ENCODE data around the gene PACS1.
A peak's percentile ranks its signal among the peaks of the same experiment; 100 is the strongest.
"Not testable (repeated sequence)": the region's sequence is repeated elsewhere in the genome, so short reads cannot be mapped to it uniquely, and the experiment has no call there.

Gene PACS1

GRCh38 chr11:66262696-66263095, 192.6 kb downstream of the PACS1 start:
- no peak for DNase-seq

DNA sequence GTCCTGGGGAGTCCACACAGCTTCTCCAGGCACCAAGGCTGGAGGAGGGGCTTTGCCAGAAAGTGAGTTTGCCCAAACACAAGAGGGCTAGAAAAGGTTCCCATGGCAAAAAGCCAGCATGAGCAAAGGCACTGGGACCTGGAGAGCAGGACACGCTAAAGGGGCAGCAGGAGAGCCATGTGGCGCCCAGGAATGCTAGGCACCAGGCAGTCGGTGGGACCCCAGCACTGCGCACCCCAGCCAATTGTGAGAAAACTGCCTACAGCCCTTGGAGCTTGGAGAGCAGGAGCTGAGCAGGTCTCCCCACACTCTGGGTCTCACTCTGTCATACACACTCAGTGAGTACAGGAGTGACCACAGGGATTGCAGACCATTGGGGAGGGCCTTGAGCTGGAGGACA, 193.2 kb downstream of the PACS1 start:
- no peak for DNase-seq

GRCh38 chr11:66263785-66264184, 193.7 kb downstream of the PACS1 start:
- no peak for DNase-seq

DNA sequence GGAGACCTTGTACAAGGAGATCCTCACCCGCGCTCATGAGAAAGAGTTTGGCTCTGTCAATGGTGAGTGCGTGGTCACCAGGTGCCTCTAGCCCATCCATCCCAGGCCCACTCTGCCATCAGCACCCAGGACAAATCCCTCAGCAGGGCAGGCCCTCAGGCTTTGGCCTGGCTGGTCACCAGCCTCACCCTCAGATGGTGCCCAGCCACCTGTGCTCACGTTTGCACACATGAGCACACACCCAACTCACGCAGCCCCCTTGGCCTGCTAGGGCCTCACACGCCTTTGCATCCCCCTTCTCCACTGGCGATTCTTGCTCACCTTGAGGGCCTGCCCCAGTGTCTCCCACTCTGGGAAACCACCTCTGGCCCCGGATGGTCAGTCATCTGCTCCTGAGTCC, 194.3 kb downstream of the PACS1 start:
- no peak for DNase-seq

DNA sequence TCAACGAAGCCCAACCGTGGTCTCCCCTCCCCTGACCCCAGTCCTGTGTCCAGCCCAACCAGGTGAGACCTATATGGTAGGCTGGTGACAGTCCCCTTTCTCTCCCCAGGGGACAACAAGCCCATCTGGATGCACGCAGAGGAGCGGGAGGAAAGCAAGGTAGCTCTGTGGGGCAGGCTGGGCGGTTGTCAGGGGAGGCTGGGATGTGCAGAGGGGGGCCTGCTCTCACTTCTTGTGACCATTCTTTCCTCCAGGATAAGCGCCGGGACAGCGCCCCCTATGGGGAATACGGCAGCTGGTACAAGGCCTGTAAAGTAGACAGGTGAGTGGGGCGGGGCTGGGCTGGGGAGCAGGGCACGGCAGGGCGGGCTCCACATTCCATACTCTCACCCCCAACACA, 194.8 kb downstream of the PACS1 start:
- peak in 1 of 2 donors; percentile 46 for DNase-seq

DNA sequence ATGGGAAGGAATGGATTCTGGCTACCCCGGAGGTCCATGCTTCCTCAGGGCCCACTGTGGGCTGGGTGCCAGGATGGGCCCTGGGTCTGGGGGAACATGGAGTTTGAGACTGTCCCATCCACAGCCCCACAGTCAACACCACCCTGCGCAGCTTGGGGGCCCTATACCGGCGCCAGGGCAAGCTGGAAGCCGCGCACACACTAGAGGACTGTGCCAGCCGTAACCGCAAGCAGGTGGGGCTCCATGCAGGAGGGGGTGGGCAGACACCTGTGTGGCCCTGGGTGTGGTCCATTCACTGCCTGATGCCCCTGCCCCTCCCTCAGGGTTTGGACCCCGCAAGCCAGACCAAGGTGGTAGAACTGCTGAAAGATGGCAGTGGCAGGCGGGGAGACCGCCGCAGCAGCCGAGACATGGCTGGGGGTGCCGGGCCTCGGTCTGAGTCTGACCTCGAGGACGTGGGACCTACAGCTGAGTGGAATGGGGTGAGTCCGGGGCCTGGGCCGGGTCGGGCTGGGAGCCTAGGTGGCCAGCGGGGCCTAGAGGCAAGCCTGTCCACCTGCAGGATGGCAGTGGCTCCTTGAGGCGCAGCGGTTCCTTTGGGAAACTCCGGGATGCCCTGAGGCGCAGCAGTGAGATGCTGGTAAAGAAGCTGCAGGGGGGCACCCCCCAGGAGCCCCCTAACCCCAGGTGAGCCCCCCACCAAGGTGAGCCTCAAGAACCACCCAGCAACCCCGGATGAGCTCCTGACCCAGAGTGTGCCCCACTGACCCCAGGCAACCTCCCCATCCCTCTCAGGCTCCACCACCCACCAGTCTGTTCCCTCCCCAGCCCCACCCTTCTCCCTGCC, 195.7 kb downstream of the PACS1 start:
- DNase-seq: no peak

- no peak for DNase-seq
These were observed 196.4 kb downstream of the PACS1 start for GRCh38 chr11:66266378-66267038.

- no peak for DNase-seq
These were observed 196.9 kb downstream of the PACS1 start for GRCh38 chr11:66267039-66267378.

- peak; percentile 87 to 89 for DNase-seq
These were observed 197.5 kb downstream of the PACS1 start for GRCh38 chr11:66267379-66268243.

DNA sequence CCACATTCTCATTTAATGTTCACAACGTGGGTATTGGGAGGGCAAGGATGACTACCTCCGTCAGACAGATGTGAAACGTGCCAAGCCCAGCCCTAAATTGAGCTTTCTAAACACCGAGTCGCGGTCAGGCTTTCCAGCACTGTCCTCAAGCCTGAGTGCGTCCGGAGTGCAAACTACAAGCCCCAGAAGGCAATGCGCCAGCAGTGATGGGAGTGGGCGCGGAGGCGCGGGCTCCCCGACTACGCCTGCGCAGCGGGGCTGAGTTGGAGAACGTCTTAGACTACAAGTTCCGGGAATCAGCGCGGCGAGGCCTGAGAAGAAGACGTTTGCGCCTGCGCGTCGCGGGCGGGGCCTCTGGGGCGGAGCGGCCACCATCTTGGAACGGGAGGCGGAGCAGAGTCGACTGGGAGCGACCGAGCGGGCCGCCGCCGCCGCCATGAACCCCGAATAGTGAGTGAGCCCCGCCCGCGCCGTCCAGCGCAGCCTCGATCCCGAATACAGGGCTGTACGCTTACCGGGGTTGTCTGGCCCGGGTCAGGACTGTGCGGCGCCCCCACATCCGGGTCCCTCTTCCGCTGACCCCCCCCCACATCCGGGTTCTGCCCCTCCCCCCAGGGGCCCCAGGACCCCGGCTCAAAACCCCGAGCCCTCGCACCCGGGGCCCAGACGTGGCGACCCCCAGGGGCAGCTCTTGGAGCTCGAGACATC, 198.3 kb downstream of the PACS1 start, which contains the start of gene RAB1B:
Gene RAB1B, plus strand, starts transcription at position 396 of the 708 bp plus-strand sequence. Its CDS starts 41 bp downstream, at position 437.
- DNase-seq: peak; percentile 100

DNA sequence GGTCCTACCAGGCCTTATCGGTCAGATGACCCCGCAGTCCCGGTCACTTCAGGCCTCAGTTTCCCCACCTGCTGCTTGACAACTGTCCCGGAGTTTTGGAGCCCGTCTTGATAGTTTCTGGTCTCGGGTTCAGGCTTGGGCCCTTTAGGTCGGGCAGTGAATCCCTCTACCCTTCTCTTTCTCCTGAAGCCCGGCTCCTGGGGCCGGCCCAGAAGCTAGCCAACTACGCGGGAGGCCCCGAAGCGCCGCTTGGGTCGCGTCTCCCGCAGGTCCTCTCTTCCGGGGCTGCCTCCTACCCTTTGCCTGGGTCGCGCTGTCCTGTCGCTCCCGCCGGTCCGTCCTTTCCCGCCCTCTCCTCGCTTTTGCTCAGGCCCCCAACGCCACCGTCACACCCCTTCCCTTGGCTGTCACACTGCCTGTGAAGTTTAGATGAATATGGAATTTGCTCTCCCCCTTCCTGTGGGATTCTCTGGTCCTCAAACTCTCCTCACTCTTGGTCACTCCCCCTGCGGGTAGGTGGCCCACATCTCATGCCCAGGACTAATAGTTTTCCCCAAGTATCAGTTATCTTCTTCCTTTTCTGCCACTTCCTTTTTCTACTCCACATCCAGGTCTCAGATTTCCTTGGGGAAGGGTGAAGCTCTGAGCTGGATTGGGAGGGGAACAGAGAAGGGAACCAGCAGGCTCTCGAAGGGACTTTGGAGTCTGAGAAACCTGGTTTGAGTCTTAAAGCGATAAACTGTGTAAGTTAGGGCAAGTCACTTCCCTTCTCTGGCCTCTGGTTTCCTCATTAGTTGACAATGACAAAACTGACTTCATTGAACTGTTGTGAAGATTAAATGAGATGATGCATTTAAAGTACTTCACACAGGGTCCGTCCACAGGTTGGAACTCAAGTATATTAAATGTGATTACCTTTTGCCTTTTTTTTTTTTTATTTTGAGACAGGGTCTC, 199.2 kb downstream of the PACS1 start:
- DNase-seq: no peak

DNA sequence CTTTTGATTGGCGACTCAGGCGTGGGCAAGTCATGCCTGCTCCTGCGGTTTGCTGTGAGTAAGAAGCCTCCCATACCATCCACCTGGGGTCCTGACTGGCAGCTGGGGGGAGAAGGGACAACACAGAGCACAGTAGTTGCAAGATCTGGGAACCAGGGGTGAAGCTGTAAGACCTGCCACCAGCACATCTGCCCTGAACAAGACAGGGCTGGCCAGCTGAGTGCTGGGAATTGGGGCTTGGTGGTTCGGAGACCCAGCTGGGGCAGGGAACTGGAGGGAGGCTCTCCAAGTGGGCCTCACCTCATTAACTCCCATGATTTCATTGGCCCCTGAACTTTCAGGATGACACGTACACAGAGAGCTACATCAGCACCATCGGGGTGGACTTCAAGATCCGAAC, 201.7 kb downstream of the PACS1 start:
- DNase-seq: no peak

DNA sequence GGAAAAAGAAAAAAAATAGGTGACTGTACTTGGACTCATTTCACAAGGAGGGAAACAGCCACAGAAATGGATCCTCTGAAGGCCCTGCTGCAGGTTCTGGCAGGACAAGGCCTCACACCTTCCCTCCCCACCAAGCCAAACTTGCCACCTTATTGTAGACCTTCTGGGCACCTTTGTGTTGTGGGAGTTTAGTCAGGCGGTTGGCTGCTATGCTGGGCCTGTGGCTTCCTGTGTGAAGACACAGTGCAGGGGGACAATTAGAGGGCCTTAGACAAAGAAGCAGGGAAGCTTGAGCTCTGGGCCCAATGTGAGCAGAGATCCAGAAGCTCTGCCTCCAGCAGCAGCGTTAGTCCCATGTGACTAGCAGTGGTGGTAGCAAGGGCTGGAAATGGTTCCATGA, 202.5 kb downstream of the PACS1 start:
- peak; percentile 53 to 55 for DNase-seq

GRCh38 chr11:66274219-66274618, 204.1 kb downstream of the PACS1 start:
- DNase-seq: no peak

GRCh38 chr11:66275396-66275795, 205.3 kb downstream of the PACS1 start:
- no peak for DNase-seq

DNA sequence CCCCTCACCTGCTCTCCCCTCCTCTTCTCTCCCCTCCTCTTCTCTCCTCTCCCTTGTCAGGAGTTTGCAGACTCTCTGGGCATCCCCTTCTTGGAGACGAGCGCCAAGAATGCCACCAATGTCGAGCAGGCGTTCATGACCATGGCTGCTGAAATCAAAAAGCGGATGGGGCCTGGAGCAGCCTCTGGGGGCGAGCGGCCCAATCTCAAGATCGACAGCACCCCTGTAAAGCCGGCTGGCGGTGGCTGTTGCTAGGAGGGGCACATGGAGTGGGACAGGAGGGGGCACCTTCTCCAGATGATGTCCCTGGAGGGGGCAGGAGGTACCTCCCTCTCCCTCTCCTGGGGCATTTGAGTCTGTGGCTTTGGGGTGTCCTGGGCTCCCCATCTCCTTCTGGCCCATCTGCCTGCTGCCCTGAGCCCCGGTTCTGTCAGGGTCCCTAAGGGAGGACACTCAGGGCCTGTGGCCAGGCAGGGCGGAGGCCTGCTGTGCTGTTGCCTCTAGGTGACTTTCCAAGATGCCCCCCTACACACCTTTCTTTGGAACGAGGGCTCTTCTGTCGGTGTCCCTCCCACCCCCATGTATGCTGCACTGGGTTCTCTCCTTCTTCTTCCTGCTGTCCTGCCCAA, 206.0 kb downstream of the PACS1 start:
- no peak for DNase-seq

- not testable (repeated sequence) for DNase-seq
These were observed 206.5 kb downstream of the PACS1 start for GRCh38 chr11:66276619-66277018.

GRCh38 chr11:66277064-66277463, 207.0 kb downstream of the PACS1 start:
- not testable (repeated sequence) for DNase-seq

- DNase-seq: peak; percentile 48 to 57
These were observed 207.6 kb downstream of the PACS1 start, which contains the start of gene CNIH2 for GRCh38 chr11:66277471-66278362. Gene CNIH2 (plus strand): TSS chr11:66278175. CDS start chr11:66278457, 282 bp downstream.

Data from CD4-positive, alpha-beta T cell treated with Interleukin-1 beta for 1 hour (primary cell).